GM18505 (cell line): ENCODE data around the gene SCAP.
"Not testable (repeated sequence)": the region's sequence is repeated elsewhere in the genome, so short reads cannot be mapped to it uniquely, and the experiment has no call there.

Experiments
- ATAC-seq: cut with Tn5 transposase; IDR thresholded peaks from one replicate; pipeline ENCODE4 v1.9.1; 2021; ENCODE audit not compliant: unreplicated experiment
- POLR2A ChIP-seq: IDR thresholded peaks from 4 replicates; pipeline ENCODE4 v1.6.1; 2011; ENCODE audit warnings: borderline replicate concordance; ENCODE audit not compliant: insufficient read depth, insufficient read length; ENCODE audit errors: extremely low read depth

The SCAP gene

DNA sequence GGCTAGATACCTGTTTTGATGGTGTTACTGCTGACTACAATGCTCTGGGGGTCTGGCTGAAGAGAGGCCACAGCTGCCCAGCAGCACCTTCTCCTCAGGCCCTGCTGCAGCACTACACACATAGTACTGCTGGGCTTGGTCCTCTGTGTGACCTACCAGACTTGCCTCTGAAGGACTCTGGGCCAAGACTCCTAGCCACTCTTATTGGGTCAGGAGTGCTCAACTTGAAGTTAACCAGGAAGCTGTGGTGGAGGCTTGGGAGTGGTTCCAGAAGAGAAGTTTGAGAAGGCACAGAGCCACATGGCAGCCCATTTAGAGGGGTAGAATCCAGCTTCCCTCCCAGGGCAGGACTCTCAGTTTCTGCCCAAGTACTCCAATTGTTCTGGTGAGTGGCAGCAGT is 21.2 kb upstream of the SCAP start:
- TF ChIP-seq POLR2A: no peak
- no peak for ATAC-seq

DNA sequence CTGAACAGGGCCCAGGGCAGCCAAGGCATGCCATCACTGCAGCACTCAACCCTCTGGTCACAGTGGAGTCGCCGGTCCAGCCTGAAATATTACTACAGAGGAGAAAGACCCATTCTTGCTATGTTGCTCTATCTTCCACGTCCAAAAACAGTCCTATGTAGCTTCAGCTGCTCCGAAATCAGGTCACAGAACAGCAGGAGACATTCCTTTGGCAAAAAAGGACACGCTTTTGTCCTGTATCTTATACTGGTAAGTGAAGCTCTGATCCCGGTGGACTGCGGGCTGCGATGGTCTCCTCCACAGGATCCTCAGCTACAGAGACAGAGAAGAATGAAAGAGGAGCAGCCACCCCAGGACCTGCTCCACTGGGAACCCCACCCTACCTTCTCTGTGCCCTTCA is 20.1 kb upstream of the SCAP start:
- no peak for ATAC-seq
- TF ChIP-seq POLR2A: no peak

DNA sequence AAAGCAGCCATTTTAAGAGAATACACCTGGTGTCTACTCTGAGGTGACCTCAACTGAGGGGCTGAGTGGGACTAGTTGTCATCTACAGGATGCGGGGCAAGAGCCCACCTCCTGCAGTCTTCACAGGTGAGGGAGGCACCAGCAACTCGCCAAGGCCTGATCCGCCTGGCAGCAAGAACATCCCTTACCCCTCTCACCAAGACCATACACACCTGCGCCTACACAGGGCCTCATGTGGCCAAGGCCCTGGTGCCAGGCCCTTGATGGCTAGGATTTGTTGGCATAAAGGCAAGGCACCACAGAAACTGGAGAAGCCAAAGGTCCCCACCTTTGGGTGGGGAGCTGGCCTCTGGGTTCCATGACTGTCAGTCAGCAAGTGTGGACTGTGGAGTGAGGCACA is 19.4 kb upstream of the SCAP start:
- no peak for ATAC-seq
- TF ChIP-seq POLR2A: no peak

- no peak for TF ChIP-seq POLR2A
- ATAC-seq: no peak
These were observed 16.0 kb upstream of the SCAP start for GRCh38 chr3:47491777-47492176.

- TF ChIP-seq POLR2A: no peak
- no peak for ATAC-seq
These were observed 15.4 kb upstream of the SCAP start for GRCh38 chr3:47491186-47491585.

DNA sequence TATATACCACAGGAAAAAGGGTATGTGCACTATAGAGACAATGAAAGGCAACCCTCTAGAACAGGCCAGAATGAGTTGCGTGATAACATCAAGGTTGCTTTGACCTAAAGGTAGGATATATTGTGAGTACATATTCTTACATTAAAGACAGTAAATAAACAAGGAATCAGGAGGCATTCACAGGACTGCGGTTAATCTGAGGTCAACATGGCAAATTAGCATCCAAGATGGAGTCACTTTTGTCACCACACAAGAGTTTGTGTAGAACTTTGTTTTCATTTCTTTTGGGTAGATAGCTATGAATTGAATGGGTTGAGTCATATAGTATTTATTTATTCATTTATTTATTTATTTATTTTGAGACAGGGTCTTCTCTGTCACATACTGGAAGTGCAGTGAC is 11.5 kb upstream of the SCAP start:
- no peak for ATAC-seq
- TF ChIP-seq POLR2A: no peak

GRCh38 chr3:47485812-47486211 is 10.1 kb upstream of the SCAP start:
- no peak for ATAC-seq
- no peak for TF ChIP-seq POLR2A

DNA sequence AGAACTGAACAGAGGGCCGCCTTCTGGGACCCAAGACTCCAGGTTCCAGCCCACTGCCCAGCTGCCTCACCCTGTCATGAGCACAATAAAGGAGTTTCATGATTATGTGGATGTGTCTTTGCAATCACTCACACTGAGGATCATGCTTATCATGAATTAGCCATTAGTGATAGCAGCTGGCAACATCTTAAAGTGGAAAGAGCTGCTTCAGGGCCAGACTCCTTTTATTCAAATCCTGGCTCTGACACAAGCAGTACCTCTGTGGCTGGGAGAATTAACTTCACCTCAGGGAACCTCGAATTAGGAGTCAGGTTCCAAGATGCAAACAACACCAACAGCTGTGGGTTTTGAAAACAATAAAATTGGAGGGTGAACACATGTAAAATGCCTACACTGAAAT is 6.6 kb upstream of the SCAP start:
- ATAC-seq: no peak
- no peak for TF ChIP-seq POLR2A

GRCh38 chr3:47481763-47482162 is 6.0 kb upstream of the SCAP start:
- not testable (repeated sequence) for ATAC-seq

- not testable (repeated sequence) for ATAC-seq
These were observed 4.5 kb upstream of the SCAP start for GRCh38 chr3:47480267-47480666.

- no peak for TF ChIP-seq POLR2A
- no peak for ATAC-seq
These were observed 4.1 kb upstream of the SCAP start for GRCh38 chr3:47479826-47480160.

DNA sequence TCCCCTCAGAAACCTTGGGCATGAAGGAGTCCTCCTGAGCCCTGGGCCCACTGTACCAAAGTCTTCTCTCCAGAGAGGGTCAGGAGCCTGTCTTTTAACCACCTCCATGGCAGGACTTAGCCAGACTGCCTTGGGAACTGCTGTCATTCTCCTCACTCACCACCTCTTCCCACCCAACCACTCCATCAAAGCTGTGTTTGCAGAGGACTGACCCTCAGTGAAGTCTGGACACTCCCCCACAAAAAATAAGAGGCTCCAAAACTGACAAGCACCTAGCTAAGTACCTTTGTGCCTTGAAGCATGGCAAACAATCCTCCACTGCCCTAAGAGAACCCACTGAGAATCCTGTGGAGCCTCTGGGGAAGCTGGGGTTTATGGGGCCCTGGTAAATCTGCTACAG is 2.3 kb upstream of the SCAP start:
- no peak for ATAC-seq
- no peak for TF ChIP-seq POLR2A

GRCh38 chr3:47476644-47477199 is 981 bp upstream of the SCAP start:
- no peak for TF ChIP-seq POLR2A
- no peak for ATAC-seq

GRCh38 chr3:47476330-47476626 is 537 bp upstream of the SCAP start:
- no peak for ATAC-seq
- no peak for TF ChIP-seq POLR2A

DNA sequence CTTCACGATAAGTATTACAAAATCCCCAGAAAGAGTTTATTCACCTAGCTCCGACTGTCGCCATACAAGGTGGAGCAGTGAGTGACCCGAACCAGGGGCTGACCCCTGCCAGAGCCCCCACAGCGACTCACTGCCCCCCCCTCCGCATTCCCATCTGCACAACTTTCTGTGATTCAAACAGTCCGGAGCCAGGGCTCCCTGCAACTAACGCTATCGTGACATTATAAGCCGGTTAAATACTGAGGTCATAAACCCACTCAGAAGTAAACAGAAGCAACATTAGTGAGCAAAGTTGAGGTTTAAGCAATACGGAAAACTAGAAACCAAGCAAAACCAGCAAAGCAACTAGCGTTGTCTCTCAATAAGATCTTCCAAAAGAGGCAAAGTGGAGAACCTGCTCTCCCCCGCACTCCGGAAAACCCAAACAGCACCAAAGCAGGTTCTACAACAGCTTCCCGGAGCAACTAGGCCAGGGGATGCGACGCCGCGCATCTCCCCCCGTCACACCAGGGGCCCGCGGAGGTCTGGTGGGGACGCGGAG is 642 bp downstream of the SCAP start:
- ATAC-seq: no peak
- TF ChIP-seq POLR2A: no peak

DNA sequence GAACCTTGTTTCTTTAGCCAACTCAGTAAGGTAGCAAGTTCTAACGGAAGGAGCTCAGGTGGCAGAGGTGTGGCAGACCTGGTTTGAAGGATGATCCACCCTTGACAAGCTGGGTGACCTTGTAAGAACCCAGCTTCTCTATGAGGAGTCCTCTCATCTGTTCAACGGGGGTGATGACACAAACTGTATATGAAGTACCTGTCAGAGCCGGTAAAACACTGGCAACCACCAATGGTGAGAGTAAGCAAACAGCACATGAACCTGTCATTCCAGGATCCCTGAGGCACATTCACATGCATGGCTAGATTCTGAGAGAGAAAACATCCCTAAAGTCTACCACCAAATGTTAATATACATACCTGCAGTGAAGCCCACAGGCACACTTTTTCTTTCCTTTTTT is 2.4 kb downstream of the SCAP start:
- ATAC-seq: no peak
- no peak for TF ChIP-seq POLR2A

GRCh38 chr3:47469616-47470015 is 6.1 kb downstream of the SCAP start:
- no peak for TF ChIP-seq POLR2A
- no peak for ATAC-seq

DNA sequence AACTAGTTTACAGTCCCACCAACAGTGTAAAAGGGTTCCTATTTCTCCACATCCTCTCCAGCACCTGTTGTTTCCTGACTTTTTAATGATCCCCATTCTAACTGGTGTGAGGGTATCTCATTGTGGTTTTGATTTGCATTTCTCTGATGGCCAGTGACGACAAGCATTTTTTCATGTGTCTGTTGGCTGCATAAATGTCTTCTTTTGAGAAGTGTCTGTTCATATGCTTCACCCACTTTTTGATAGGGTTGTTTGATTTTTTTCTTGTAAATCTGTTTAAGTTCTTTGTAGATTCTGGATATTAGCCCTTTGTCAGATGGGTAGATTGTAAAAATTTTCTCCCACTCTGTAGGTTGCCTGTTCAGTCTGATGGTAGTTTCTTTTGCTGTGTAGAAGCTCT is 7.4 kb downstream of the SCAP start:
- ATAC-seq: not testable (repeated sequence)
